ENCODE results near the gene PPIL4.

- TF ChIP-seq CTCF (IDR thresholded peaks at IDR 0.05; ENCODE audit: borderline replicate concordance, extremely low read depth, low read length, poor library complexity, severe bottlenecking) (no peak), EZH2 (IDR thresholded peaks at IDR 0.05; ENCODE audit: borderline replicate concordance, low read depth, low read length, severe bottlenecking) (no peak)
Measured at GRCh38 chr6:149480502-149481280, 65.2 kb downstream of the PPIL4 start.

Measured in DND-41 (cell line).